Gastroesophageal sphincter (tissue), 3 donors: ENCODE measurements around the gene P3R3URF.

Experiments
- CTCF ChIP-seq, 4 experiments: fragments of 200-600 bp in 2 of 4; fragments of 450-650 bp in 2 of 4; sonication (generic) in 1 of 4; IDR thresholded peaks; one replicate each; pipeline ENCODE4 v1.5.1; 2017 to 2019; ENCODE audit warnings: antibody characterized with exemption in 4 of 4, mild to moderate bottlenecking in 2 of 4, moderate library complexity in 2 of 4
- EP300 ChIP-seq: sonication (generic); formaldehyde crosslinking; IDR thresholded peaks from one replicate; pipeline ENCODE4 v1.6.1; 2017; ENCODE audit warnings: antibody characterized with exemption, mild to moderate bottlenecking
- POLR2A ChIP-seq, 2 donors: fragments of 450-650 bp; IDR thresholded peaks; one replicate each; pipeline ENCODE4 v1.6.1; 2017; ENCODE audit warnings: antibody characterized with exemption in 2 of 2, mild to moderate bottlenecking in 2 of 2, moderate library complexity in 1 of 2

GRCh38 chr1:46159516-46159915, 16.8 kb downstream of the P3R3URF start:
- TF ChIP-seq CTCF (IDR thresholded peaks at IDR 0.05) (no peak), EP300 (no peak), POLR2A (IDR thresholded peaks at IDR 0.05) (no peak)
